Transverse colon (tissue), 3 donors: ENCODE data around the gene ASTL.

ENCODE experiments used
- CTCF ChIP-seq, 5 experiments: fragments of 200-600 bp in 3 of 5; fragments of 450-650 bp in 2 of 5; sonication (generic) in 3 of 5; IDR thresholded peaks; 1 replicate in 2 of 5; 2 replicates in 3 of 5; pipeline ENCODE4 v1.5.1; 2016 to 2017; ENCODE audit warnings: antibody characterized with exemption in 5 of 5, inconsistent platforms in 3 of 5, mild to moderate bottlenecking in 2 of 5, moderate library complexity in 1 of 5
- POLR2A ChIP-seq: fragments of 450-650 bp; IDR thresholded peaks from one replicate; pipeline ENCODE4 v1.6.1; 2016; ENCODE audit warnings: antibody characterized with exemption, mild to moderate bottlenecking, moderate library complexity

- TF ChIP-seq CTCF (IDR thresholded peaks at IDR 0.05) (no peak), POLR2A (no peak)
These were observed 20.4 kb downstream of the ASTL start for GRCh38 chr2:96117701-96118588.
